Measurements from ENCODE around the gene BPHL.
"Not testable (repeated sequence)": the region's sequence is repeated elsewhere in the genome, so short reads cannot be mapped to it uniquely, and the experiment has no call there.

BPHL gene

GRCh38 chr6:3135668-3136291 is 17.3 kb downstream of the BPHL start:
- no peak for TF ChIP-seq CTCF (IDR thresholded peaks at IDR 0.05; ENCODE audit: borderline replicate concordance, insufficient read depth, low read depth, low read length)
- no peak overlapping the region for H3K4me3 ChIP-seq (ENCODE audit: low read depth, low read length)

GRCh38 chr6:3136292-3137011 is 17.9 kb downstream of the BPHL start:
- no peak overlapping the region for H3K4me3 ChIP-seq (ENCODE audit: low read depth, low read length)
- no peak for TF ChIP-seq CTCF (IDR thresholded peaks at IDR 0.05; ENCODE audit: borderline replicate concordance, insufficient read depth, low read depth, low read length)

- H3K4me3 ChIP-seq (ENCODE audit: low read depth, low read length): no peak overlapping the region
- no peak for TF ChIP-seq CTCF (IDR thresholded peaks at IDR 0.05; ENCODE audit: borderline replicate concordance, insufficient read depth, low read depth, low read length)
Measured at GRCh38 chr6:3137057-3137777, 18.7 kb downstream of the BPHL start.

- H3K4me3 ChIP-seq (ENCODE audit: low read depth, low read length): not testable (repeated sequence)
Measured at GRCh38 chr6:3137873-3138272, 19.4 kb downstream of the BPHL start.

- no peak for TF ChIP-seq CTCF (IDR thresholded peaks at IDR 0.05; ENCODE audit: borderline replicate concordance, insufficient read depth, low read depth, low read length)
- H3K4me3 ChIP-seq (ENCODE audit: low read depth, low read length): no peak overlapping the region
Measured at GRCh38 chr6:3138341-3138740, 19.8 kb downstream of the BPHL start.

- no peak for TF ChIP-seq CTCF (IDR thresholded peaks at IDR 0.05; ENCODE audit: borderline replicate concordance, insufficient read depth, low read depth, low read length)
- H3K4me3 ChIP-seq (ENCODE audit: low read depth, low read length): no peak overlapping the region
Measured at GRCh38 chr6:3139090-3139903, 20.8 kb downstream of the BPHL start.

GRCh38 chr6:3140201-3140600 is 21.7 kb downstream of the BPHL start:
- no peak overlapping the region for H3K4me3 ChIP-seq (ENCODE audit: low read depth, low read length)
- TF ChIP-seq CTCF (IDR thresholded peaks at IDR 0.05; ENCODE audit: borderline replicate concordance, insufficient read depth, low read depth, low read length): no peak
